Measurements from ENCODE around the gene TMEM184B.

The TMEM184B gene

GRCh38 chr22:38271927-38272372 lies 860 bp downstream of the TMEM184B start:
- no peaks in the 10 kb centered on the region for H3K9me3 ChIP-seq
- peak overlapping the region; percentile 74 for H3K4me3 ChIP-seq (ENCODE audit: low read depth, low read length)
- TF ChIP-seq CTCF (IDR thresholded peaks at IDR 0.05; ENCODE audit: low read depth, low read length): no peak
- DNase-seq: no peak
- H3K36me3 ChIP-seq: no peaks in the 10 kb centered on the region
- peaks cover 7% of the 10 kb centered on the region for H3K4me1 ChIP-seq
- no peaks in the 10 kb centered on the region for H3K27me3 ChIP-seq

GRCh38 chr22:38271101-38271500 lies 1.7 kb downstream of the TMEM184B start:
- Histone ChIP-seq H3K4me3 (ENCODE audit: low read depth, low read length) (no peak overlapping the region), H3K27me3 (no peaks in the 10 kb centered on the region), H3K9me3 (no peaks in the 10 kb centered on the region), H3K4me1 (peaks cover 7% of the 10 kb centered on the region), H3K36me3 (no peaks in the 10 kb centered on the region)
- no peak for TF ChIP-seq CTCF (IDR thresholded peaks at IDR 0.05; ENCODE audit: low read depth, low read length)
- DNase-seq: no peak

GRCh38 chr22:38270091-38270992 lies 2.5 kb downstream of the TMEM184B start:
- Histone ChIP-seq H3K9me3 (no peaks in the 10 kb centered on the region), H3K4me3 (ENCODE audit: low read depth, low read length) (no peak overlapping the region), H3K36me3 (no peaks in the 10 kb centered on the region), H3K27me3 (no peaks in the 10 kb centered on the region), H3K4me1 (peaks cover 7% of the 10 kb centered on the region)
- no peak for TF ChIP-seq CTCF (IDR thresholded peaks at IDR 0.05; ENCODE audit: low read depth, low read length)
- DNase-seq: no peak

GRCh38 chr22:38269466-38269865 lies 3.3 kb downstream of the TMEM184B start:
- H3K27me3 ChIP-seq: no peaks in the 10 kb centered on the region
- peaks cover 7% of the 10 kb centered on the region for H3K4me1 ChIP-seq
- DNase-seq: no peak
- H3K9me3 ChIP-seq: no peaks in the 10 kb centered on the region
- no peaks in the 10 kb centered on the region for H3K36me3 ChIP-seq
- TF ChIP-seq CTCF (IDR thresholded peaks at IDR 0.05; ENCODE audit: low read depth, low read length): no peak
- no peak overlapping the region for H3K4me3 ChIP-seq (ENCODE audit: low read depth, low read length)

GRCh38 chr22:38267086-38267485 lies 5.7 kb downstream of the TMEM184B start:
- no peak for DNase-seq
- no peak for TF ChIP-seq CTCF (IDR thresholded peaks at IDR 0.05; ENCODE audit: low read depth, low read length)
- Histone ChIP-seq H3K36me3 (no peaks in the 10 kb centered on the region), H3K27me3 (no peaks in the 10 kb centered on the region), H3K4me1 (no peaks in the 10 kb centered on the region), H3K9me3 (no peaks in the 10 kb centered on the region), H3K4me3 (ENCODE audit: low read depth, low read length) (no peak overlapping the region)

- TF ChIP-seq CTCF (IDR thresholded peaks at IDR 0.05; ENCODE audit: low read depth, low read length): no peak
- no peaks in the 10 kb centered on the region for H3K36me3 ChIP-seq
These were observed 6.7 kb downstream of the TMEM184B start for GRCh38 chr22:38266120-38266519.

More at GRCh38 chr22:38266120-38266519, 6.7 kb downstream of the TMEM184B start:
- H3K4me1 ChIP-seq: no peaks in the 10 kb centered on the region
- no peak for DNase-seq
- no peaks in the 10 kb centered on the region for H3K9me3 ChIP-seq
- no peak overlapping the region for H3K4me3 ChIP-seq (ENCODE audit: low read depth, low read length)
- no peaks in the 10 kb centered on the region for H3K27me3 ChIP-seq

All from BE2C (cell line).